NCI-H2029 treated with DMSO at 0.1 percent for 48 hours (cell line): Measurements from ENCODE around the gene CYP2J2.
"Not testable (repeated sequence)": the region's sequence is repeated elsewhere in the genome, so short reads cannot be mapped to it uniquely, and the experiment has no call there.

Experiments used
- DNase-seq: peaks from one replicate; lab custom pipeline; 2025; lab: John Stamatoyannopoulos, UW

The CYP2J2 gene

DNA sequence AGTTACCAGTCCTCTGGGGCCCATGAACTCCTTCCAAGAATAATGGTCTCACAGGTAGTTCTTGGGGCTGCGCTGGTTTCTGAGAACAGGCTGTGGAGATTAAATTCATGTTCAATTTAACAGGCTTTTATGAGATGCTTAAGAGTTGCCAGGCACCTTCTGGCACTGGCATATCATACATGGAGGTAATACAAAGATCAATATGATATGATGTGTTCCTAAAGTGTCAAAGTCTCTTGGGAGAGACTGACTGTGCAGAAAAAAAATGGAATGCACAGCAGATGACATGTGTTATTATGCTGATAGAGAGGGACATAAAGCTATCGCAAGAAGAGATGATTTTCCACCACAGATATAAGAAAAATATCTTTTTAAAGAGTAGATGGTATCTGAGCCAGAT is 6.8 kb downstream of the CYP2J2 start:
- DNase-seq, result no peak

DNA sequence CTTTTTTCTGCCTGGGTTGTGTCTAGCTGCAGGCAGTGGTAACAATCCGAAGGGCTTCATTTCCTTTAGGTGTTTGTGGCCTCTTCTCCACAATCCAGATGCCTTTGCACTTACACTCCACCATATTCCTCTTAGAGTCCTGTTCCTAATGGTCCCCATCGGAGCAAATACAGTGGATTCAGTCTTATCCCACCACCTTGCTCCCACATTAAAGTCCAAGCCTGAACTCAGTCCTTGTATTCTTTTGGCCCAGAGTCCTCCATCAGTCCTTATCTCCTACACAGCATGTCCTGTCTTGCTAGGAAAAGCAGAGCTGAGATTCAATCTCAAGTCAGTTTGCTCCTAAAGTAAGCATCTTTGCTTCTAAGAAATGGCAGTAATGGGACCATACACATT is 8.8 kb downstream of the CYP2J2 start:
- DNase-seq, result no peak

DNA sequence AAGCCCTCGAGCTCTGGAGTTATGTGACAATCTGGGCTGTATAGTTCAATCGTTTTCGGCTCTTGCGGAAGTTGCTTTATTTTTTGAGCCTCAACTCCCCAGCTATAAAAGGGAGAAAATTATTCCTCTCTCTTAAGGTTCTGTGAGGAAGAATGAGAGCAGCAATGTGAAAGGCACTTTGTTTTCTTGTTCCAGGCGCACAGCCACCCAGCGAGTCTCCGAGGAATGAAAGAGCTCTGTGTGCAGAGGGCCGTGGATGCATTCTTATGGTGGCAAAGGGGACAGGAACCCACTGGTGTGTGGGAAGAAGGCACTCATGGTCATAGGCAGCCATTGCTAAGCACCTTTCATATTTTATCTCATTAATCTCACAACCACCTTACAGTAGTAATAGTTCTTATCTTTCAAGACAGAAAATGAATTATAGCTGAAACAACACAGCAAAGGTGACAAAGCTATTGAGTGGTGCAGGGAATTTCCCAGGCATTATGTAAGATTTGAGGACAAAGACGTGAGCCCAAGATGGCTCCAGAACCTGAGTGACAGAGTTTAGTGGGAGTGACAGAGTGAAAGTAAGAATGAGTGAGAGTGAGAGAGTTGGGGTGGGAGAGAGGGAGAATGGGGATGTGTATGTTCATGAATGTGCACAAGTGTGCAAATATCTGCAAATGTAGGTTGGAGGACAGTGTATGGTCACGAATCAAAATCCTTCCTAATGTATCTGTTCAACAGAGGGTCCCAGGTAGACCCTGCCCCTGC is 9.4 kb downstream of the CYP2J2 start:
- no peak for DNase-seq

DNA sequence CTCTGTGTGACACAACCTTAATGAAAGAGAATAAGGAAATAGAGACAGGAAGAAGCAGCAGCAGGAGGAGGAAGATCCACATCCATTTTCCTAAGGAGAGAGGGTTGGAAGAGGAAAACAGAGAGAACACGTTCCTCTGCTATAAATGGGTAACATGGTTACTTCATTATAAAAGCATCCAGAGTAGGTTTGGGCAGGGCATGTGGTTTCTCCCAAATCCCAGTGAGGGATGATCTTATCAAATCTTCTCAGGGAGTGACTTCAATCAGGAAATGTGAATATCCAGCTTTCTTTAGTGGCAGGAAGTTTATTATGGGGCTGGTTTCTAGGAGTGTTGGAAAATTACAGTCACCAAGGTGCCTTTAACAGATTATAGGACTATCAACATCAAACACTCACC is 11.1 kb downstream of the CYP2J2 start:
- no peak for DNase-seq

DNA sequence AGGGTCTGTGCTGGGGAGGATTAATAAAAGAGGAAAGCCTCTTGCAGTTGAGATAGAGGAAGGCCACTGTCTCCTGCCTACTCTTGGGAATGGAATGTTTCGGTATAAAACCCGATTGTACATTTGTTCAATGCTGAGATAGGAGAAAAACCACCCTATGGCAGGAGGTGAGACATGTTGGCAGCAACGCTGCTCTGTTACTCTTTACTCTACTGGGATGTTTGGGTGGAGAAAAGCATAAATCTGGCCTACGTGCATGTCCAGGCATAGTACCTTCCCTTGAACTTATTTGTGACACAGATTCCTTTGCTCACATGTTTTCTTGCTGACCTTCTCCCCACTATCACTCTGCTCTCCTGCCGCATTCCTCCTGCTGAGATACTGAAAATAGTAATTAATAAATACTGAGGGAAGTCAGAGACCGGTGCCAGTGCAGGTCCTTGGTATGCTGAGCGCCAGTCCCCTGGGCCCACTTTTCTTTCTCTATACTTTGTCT is 11.7 kb downstream of the CYP2J2 start:
- not testable (repeated sequence) for DNase-seq

DNA sequence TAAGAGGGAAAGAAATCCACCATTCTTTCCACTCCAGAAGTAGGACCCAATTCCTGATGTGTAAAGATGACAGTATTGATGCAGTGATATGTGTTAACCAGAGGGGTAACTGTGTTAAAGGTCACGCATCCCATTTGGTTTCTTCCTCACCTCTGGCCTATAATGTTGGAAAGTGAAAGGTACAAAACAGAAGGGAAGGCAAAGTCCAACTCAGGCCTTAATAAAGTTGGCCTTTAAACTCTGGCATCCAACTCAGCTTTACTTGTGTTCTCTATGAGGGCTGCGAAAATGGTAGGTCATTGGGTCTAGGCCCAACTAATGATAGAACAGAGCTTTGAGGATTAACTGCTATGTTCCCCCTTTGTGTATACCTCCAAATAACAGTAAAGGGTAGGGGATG is 17.9 kb downstream of the CYP2J2 start:
- no peak for DNase-seq

DNA sequence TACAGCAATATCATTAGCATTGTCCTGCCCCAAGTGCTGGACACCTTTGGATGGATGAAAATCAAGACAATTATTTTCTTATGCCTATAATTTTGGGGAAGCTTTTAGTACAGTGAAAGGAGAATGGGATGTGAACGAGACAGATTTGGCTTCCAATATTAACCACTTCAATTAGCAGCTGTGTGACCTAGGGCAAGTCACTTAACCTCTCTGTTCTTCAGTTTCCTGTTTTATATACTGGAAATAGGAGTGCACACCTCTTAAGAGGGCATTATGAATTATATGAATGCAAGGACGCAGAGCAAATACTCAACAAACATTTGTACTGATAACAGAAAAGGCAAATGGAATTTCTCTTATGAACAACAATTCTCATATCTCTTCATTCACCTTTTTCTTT is 18.5 kb downstream of the CYP2J2 start:
- DNase-seq, result no peak

DNA sequence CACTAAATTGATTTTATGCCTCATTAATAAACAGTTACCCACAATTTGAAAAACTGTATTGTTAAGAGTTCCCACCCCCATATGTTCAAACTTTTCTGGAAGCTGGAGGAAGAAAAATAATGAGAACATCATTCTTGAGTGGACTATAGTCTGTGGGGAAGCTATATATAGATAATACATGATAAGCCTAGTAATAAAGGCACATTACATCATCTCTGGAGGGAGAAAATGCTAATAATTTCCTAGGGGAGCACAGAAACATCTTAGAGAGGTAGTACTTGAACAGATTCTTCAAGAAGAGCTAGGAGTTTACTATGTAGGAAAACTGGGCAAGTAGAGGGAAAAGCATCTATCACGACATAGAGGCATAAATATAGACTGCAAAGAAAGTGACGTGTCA is 19.6 kb downstream of the CYP2J2 start:
- DNase-seq, result no peak

DNA sequence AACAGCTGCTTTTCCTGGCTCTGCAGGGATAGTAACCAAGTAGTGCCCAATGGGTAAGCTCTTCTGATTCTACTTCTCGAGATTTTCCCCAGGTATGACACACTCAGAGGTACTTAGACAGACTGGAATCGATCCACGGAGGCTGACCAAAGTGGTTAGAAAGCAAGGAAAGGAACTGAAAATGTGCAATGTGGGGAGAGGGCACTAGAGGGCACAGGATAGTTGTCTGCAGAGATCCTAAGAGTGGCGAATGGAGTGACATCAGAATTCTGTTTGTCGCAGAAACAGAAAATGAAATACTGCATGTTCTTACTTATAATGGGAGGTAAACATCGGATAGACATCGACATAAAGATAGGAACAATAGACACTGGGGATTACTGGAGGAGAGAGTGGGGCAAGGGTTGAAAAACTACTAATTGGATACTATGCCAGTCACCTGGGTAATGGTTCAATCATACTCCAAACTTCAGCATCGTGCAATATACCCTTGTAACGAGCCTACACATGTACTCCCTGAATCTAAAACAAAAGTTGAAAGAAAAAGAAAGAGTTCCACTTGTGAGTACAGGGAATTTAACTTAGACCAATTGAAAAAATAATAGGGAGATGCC is 23.3 kb downstream of the CYP2J2 start:
- no peak for DNase-seq

DNA sequence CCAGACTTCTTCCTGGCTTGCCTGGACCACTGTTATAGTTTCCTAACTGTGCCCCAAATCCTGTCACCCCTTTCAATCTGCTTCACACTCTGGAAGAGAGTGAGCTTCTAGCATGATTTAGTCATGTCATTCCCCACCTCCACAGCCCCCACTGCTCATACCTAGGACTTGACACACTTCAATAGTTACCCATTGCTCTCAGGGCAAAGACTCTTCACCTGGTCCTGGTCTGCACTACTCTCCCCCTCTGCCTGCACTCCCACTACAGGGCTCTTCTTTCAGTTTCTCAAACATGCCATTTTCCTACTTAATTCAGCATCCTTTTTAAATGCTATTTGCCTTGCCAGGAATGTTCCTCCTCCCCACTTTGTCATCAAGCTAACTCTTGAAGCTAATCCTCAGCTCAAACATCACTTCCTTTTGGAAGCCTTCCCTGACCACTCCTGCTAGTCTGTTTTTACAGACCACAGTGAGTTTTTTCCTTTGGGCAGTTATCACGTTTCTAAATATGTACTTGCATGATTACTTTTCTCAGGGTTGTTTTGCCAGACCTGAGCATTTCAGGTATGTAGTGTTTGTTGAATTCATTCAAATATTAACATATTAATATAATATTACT is 24.7 kb downstream of the CYP2J2 start:
- DNase-seq, result no peak

DNA sequence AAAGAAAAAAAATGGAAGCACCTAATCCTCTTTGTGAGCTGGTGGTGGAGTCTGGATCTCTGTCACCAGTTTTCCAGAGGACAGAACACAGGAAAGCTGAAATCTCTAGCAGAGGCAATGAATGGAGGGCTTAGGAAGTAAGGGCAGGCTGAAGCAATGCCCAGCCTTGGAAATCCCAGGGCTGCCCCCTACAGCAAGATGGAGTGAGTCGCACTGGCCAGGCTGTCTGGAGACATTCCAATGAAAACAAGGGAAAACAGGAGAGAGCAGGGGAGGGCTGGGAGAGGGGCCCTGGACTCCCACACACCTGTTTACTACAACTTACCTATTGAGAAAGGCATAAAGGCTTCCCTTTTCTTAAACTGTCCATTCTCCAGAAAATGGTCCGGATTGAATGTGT is 25.9 kb downstream of the CYP2J2 start:
- no peak for DNase-seq

DNA sequence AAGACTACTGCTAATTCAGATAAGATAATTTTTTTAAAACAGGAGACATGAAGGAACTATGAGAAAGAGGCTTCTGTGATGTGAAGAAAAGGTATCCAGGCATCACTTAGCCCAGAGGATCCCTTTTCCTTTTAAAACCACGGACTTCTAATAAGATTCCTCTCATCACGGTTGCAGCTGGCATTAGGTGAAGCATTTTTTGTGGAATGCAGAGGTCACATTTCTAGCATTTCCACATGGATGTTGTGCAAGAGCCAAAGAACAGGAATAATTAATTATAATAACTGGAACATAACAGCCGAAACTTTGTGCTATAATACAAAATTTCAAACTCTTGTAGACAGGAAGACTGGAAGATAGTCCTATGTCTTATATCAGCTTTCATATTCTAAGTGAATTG is 27.6 kb downstream of the CYP2J2 start:
- DNase-seq, result no peak

DNA sequence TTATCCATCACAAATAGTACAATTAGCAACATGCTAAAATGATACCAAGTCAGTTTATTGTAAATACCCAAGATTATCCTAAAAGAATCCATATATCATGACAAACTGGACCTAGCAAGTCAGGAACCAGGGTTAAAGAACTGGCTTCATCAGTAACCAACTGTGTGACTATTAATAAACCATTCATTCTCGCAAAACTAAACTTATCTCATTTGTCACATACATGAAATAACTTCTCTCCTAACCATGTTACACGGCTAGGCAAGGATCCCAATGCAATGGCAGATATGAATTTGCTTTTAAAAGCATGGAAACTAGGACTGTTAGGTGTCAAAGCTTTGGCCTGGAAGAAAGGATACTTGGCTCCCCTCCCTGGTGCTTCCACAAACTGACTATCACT is 29.4 kb downstream of the CYP2J2 start:
- DNase-seq, result no peak

DNA sequence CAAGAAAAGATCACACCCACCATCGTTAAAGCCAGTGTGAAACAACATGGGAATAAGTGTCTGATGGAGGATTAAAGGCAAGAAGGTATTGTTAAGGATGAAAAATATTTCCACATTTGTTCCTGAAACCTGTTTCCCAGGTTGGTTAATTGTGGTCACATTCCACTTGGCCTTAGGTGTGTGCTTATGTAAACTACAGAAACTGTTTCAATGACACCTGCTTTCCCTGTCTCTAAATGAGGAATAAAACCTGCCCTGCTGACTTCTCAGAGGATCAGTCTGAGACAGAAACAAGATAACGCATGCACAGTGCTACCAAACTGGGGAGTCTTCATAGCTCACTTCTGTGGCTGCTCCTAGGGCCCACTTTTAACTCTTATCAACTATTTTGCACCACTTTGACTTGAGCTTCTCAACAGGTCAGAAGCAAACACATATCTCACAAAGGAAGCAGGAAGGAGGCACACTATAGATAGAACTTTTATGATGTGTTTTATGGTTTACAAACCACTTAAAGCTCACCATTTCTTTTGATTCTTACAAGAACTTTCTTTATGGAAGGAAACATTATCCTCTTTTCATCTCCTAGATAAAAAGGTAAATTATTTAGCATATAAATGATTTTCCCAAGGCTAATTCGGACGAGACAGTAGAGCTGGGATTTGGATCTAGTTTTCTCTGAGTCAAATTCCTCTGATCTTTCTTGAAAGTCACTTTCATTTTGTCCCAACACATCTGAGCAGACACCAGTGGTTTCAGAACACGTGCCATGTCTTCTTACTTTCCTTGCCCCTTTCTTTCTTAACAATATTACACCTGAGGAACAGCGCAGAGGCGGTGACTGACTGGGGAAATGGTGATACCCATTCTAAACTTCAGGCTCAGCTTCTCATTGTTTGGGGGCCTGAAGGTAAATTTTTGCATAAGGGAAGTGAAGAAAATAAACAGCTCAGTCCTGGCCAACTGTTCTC is 33.4 kb downstream of the CYP2J2 start:
- DNase-seq, result peak; percentile 64

DNA sequence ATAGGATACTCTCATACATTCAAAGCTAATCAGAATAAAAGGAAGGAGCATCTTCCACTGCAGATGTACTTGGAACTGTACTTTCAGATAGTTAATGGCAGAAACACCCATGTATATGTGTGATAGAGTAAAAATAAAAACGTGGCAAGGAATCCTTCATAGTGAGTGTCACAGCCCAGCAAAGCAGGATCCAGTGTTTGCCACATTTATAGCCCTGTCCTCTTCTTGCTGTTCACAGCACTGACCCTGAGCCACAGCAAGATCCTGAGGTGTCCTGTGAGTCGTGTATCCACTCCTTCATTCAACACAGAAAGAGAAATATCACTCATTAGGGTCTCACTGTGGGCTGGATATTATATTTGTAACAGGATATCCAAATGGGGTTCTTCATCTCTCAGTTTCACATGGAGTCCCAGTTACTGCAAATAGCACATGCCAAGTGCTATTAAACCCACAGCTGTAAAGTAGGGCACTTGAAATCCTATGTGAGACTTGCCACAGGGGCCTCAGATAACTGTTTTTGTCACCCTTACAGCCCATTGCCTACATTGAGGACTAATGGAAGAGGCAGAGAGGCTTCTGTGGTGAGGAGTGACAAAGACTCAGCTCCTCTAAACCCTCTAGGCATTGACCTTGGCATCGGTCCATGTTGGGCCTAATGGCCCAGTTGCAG is 41.3 kb downstream of the CYP2J2 start:
- DNase-seq, result peak; percentile 18

DNA sequence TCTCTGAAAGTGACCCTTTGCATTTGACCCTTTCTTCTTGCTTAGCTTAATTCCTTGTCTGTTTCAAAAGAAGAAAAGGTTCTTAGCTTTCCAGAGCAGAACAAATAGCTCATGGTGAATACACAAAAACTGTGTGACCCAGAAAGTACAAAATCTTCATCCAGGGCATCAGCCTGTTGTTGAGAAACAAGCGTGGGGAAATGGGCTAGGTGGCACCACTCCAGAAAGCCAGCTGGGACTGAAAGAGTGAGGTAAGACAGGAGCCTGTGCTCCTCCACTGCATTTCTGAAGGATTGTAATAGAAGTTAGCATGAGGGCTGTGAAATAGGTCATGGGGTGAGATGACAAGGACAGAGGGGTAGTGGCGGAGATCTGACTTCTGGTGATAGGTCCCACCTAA is 45.8 kb downstream of the CYP2J2 start:
- no peak for DNase-seq

DNA sequence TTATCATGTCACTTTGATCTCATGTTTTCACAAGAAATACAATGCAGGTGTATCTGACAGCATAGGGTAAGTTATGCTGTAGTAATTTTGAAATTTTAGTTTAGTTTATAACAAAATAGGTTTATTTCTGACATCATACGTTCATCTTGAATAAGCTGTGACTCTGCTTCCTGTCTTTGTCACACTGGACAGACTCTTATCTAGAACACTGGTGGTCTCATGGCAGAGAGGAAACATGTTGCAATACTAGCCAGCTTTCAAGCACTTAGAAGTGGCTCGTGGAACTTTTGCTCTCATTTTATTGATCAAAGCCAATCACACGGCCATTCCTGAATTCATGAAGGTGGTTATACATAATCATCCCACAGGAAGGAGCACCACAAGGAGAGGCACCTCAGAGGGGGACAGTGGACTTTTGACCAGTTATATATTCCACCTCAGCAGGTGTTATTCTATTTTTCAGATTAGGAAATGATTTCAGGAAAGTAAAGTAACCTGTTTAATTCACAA is 46.5 kb downstream of the CYP2J2 start:
- DNase-seq, result no peak

DNA sequence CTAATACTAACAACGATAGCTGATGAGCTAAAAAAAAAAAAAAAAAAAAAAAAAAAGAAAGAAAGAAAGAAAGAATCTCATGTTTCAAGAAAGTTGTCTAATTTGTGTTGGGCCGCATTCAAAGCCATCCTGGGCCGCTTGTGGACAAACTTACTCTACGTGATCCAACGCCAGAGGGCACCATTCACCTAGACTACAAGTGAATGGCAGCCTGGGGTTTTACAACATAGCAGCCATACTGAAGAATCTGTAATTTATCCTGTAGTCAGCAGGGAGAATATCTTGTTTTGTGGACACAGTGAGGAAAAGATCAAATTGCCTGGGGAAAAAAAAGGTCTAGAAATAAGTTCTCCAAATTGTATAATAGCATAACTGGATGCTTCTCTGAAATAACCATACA is 47.0 kb downstream of the CYP2J2 start:
- peak; percentile 75 for DNase-seq

DNA sequence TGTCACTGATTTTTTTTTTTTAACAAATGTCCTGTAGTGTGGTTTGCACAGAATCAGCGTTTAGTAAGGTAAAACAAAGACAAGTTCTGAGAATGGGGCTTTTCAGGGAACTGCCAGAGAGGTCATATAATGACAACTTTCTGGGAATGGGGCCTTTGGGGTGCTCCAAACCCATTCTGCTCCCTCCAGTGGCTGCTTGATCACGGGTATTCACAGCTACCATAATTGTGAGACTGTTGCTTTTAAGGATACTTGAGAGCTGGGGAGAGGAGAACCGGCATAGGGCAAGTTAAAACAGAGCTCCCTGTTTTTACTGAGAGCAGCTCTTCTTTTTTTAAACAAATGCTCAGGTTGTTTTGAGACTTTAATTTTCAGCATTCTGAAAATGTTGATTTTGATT is 48.2 kb downstream of the CYP2J2 start:
- no peak for DNase-seq

DNA sequence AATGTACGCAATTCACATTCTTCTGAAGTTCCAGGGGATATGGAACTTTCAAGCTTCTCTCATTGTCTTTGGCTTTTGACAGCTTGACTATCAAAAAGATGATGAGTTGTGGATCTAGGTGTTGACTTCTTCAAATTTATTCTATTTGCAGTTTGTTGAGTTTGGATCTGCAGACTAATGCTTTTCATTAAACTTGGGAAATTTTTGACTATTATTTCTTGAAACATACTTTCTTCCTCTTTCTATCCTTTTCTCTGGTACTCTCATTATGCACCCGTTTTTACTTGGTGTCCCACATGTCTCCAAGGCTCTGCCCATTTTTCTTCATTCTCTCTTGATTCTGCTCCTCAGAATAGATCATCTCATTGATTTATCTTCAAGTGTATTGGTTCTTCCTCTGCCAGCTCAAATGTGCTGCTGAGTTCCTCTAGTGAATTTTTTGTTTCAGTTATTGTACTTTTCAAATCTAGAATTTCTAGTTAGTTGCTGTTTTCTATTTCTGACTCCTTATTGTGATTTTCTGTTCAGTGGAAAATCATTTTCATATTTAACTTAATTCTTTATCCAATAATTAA is 49.4 kb downstream of the CYP2J2 start:
- DNase-seq, result no peak

DNA sequence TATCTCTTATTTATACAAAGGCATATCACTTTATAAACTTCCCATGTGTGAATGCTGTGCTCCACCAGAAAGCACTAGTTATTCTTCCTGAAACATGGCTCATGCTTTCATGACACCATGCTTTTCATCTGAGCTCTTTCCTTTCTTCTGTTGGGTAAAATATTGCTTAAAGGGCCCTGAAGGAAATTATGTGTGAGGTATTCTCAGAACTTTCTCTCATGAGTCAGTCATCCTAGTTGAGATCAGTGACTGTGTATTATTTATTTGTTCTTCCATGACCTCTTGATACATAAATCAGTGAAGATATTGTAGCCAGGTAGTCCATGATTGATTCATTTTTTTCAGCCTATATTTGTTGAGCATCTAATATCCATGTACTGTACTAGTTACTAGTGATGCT is 54.8 kb downstream of the CYP2J2 start:
- no peak for DNase-seq
